B cell (primary cell): Measurements from ENCODE around the gene SGPL1.

Experiments used
- CTCF ChIP-seq: fragments of 200-600 bp; IDR thresholded peaks from one replicate; pipeline ENCODE4 v1.8.0; 2022; ENCODE audit warnings: antibody characterized with exemption, mild to moderate bottlenecking
- EZH2 ChIP-seq: IDR thresholded peaks from 2 replicates; pipeline ENCODE4 v1.6.1; 2012; ENCODE audit warnings: borderline replicate concordance, low read depth, mild to moderate bottlenecking, moderate library complexity, low read length; ENCODE audit not compliant: insufficient read depth, poor library complexity, severe bottlenecking

- TF ChIP-seq EZH2, result no peak
- no peak for TF ChIP-seq CTCF
Observed at GRCh38 chr10:70850097-70850496, 34.3 kb downstream of the SGPL1 start.
